ENCODE measurements around the gene NLGN1.

DNA sequence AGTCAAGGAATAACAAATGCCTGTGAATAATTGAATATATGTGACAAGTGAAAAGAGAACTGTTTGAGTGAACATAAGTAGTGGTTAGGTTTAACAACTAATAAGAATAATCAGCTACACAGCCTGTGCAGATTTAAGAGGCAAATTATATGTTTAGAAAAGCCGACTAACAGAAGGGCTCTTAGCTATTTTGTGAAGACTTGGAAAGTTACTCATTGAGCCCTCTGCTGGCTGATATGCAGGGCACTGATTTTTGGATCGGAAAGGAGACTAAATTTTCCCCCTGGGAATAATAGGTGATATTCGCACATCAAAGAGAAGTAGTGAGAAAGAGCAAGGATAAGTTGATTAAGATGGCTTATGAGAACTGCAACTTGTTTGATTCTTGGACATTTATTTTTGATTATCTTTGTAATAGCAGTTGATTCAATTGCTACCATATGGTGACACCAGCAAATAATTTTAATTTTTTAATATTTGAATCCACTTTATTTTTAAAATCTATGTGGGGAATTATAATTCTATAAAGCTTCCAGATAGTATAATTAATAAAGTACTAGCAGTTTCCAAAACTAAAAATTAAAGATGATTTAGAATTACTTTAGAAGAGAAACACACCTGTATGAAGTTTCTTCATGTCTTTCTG is 156.2 kb downstream of the NLGN1 start:
- TF ChIP-seq ZNF565 (CRISPR knock-in tag; conservative IDR thresholded peaks at IDR 0.05; ENCODE audit: low read depth) (no peak), OSR1 (CRISPR knock-in tag; IDR thresholded peaks at IDR 0.05) (no peak), CSDC2 (CRISPR knock-in tag; IDR thresholded peaks at IDR 0.05) (no peak)

Measured in SK-N-SH treated with all-trans-retinoic acid at 6 μM for 48 hours (cell line).